Measurements from ENCODE around the gene PDSS2.
"Not testable (repeated sequence)": the region's sequence is repeated elsewhere in the genome, so short reads cannot be mapped to it uniquely, and the experiment has no call there.

Gene PDSS2

DNA sequence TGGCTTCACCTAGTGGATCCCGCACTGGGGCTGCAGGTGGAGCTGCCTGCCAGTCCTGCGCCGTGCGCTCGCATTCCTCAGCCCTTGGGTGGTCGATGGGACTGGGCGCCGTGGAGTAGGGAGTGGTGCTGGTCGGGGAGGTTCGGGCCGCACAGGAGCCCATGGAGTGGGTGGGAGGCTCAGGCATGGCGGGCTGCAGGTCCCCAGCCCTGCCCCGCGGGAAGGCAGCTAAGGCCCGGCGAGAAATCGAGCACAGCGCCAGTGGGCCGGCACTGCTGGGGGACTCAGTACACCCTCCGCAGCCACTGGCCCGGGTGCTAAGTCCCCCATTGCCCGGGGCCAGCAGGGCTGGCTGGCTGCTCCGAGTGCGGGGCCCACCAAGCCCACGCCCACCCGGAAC lies 95.2 kb downstream of the PDSS2 start:
- DNase-seq: not testable (repeated sequence)

DNA sequence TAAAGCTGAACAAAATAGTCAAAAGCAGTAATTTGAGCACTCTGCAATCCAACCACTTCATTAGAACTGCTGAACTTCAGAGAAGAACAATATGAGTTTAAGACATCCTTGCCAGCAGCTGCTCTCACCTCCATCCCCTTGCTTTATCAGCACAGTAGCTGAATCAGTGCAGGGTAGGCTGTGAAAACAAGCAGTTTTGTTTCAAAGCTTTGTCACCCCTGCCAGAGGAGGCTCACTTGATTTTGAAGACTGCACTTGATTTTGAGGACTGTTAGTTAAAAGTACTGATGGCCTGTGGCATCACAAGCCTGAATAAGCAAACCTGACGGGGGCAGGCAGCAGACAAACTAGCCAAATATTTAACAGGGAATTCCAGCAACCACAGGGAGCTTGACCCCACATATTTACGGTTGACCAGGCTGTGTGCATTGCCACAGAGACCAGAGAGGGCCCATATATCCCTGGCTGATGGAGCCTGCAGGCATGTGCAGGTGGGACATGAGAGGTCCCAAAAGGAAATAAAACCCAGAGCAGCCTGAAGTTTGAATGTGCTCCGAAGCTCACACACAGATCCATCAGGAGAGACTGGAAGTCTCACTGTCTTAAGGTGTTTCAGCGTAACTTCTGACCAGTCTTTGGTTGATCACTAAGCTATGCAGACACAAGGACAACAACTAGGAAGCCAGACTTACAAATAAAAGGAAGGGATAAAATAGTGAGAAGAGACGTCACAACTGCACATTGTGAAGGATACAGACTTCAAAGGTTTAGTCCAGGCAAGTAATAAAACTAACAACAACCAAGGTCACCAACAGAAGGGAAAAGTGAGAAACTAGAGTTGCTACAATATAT lies 97.4 kb downstream of the PDSS2 start:
- no peak for DNase-seq

DNA sequence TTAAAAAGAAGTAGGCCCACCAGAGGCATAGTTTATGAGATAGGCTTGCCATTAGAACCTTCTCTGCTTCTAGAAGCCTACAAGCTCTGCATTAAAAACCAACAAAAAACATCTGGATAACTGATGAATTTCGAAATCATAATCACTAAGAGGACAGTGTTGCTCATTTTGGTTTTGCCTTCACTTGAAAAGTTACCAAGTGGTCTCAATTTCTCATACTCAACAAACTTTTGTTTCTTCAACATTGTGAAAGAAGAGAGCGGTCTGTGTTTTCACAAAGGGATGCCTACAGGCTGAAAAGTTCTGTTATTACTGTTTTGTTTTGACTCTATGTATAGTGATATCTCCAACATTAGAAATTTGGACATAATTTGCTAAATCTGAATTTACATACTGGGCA lies 98.9 kb downstream of the PDSS2 start:
- no peak for DNase-seq

DNA sequence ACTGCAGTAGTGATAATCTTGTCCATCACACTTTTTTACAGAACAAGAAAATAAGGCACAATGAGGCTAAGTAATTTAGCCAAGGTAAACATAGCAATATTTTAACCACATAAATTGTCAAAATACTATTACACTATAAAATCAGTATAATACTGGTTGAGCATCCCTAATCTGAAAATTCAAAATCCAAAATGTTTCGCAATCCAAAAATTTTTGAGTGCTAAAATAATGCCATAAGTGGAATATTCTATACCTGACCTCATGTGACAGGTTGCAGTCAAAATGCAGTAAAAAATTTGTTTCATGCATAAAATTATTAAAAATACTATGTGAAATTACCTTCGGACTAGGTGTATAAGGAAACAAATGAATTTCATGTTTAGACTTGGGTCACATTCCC lies 101.5 kb downstream of the PDSS2 start:
- DNase-seq: no peak

DNA sequence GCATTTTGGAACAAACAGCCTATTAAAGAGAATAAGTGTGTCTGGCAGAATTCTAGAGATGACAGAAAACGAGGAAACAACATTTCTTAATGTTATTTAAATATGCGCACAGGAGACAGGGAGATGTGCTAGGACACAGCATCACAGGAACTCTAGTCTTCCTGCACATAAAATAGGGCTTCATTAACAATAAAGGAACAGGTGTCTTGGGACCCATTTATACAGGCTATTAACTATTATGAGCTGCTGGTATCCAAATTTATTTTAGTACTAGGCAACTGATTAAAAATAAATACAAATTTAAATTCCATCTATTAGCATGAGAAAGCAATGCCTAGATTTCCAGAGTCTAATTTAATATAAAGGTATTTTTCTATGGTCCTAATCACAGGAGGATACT lies 102.3 kb downstream of the PDSS2 start:
- DNase-seq: no peak

DNA sequence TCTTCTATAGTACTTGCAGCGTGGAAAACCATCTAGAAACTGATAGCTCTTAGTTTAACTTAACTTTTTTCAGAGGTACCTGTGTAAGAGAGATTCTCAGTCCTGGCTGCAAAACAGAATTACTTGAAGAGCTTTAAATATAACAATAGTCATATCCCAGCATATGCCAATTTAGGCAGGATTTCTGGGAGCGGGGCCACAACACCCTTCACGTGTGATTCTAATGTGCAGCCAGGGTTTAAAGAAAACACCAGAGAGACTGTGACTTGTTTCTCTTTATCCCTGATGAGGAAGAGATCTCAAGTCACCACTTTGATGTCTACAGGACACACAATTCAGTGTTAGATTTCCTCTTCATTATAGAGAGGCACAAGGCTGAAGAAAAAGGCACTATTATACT lies 103.7 kb downstream of the PDSS2 start:
- DNase-seq: no peak

DNA sequence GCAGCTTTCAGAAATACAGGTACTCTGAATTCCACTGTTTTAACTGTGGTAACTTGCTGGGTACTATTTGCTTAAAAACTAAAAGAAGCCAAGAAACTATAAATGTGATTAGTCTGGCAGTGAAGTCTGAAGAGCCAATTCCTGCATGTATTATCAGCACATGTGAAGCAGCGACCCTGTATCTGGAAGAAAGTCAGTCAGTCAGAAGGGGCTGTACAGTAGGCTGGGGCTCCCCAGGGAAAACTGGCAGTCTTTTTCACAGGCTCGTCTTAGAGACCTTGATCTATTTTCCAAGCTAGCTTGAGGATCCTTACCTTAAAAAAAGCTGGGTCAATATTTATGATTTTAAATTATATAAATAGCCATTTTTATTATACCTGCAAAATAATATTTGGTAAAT lies 104.9 kb downstream of the PDSS2 start:
- DNase-seq: no peak

DNA sequence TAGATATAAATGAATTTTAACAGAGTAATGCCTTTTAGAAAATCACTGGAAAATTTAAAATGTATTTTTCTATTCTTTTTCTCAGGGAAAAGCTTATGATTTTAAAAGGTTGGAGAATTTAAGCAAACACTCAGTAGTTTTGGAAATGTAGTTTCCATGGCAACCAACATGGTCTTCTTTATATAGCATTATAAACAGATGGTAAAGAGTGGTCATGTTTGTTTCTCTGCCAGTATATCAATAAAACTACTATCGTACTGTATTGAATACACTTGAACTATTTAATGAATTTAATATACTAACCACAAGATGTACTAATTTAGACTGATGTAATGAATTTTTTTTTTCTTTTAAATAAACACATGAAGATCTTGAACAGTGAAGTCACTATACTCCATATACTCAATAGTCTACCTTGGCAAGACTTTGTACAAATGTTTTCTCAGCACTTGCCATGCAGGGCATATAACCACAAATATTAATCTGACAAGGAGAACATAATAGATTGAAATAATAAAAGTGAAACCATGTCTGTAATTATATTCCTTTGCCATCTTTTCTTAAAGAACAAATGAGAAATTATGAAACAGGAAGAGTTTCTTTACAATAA lies 105.5 kb downstream of the PDSS2 start:
- no peak for DNase-seq

DNA sequence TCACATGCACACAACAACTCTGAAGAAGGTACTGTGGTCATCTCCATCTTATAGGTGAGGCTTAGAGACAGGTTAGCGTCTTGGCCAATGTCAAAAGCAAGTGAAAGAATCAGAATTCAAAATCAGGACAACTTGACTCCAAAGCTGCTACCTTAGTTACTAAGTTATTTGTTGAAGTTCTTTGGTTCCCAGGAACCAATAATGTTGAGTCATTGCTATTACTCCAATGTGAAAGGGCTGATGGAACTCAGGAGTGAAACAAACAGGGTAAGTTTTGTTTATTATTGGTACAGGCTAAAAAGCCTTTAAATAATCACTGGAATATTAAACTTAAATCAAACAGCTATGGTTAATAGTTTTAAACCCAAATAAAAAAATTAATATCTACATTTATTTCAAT lies 111.1 kb downstream of the PDSS2 start:
- no peak for DNase-seq

DNA sequence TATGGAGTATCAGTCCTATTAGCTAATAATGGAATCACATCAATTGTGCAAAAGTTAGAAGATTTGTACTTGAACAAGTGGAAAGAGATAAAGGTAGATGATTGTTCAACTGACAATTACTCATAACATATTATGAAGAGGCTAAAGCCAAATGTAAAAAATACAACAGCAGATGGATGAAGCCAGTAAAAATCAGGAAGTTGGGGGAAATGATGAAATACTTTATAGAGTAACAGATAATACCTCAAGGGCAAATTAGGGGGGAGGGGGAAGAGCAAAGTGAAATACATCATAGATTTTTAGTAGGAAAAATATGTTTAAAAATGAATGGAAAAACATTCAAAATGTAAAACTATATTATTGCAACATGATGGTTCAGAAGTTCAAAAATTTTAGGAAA lies 114.0 kb downstream of the PDSS2 start:
- DNase-seq: no peak

DNA sequence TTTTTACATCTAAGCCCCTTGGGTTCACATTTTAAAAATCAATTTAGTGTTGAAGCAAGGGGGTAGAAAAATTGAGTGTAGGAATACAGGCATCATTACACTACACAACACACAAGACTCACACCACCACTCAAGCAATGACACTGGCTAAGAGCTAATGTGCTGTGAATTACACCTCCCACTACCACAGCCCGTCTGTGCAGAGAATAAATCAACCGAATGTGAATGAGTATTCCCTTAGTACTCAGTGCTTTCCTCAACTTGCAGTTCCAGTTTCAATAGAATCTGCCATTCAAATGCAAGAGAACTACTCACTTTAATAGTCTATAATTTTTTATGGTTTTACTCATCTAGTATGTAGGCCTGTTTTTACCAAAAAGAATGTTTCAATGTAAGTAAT lies 114.4 kb downstream of the PDSS2 start:
- no peak for DNase-seq

DNA sequence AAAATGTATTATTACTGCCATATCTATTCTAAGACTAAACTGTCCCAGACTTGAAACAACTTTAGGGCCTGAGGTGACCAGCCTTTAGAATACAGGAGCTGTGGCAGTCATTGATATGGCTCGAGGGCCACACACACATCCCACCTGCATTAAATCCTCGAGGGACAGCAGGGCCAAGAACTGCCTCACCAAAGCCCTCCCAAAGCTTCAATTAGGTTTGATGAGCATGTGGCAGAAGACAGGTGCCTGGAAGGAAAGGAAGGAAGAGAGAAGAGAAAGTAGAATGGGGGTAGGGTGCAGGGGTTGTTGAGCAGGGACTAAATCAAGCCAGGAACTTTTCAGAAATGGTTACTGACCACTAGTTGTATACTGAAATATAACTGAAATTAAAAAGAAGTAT lies 115.0 kb downstream of the PDSS2 start:
- DNase-seq: no peak

DNA sequence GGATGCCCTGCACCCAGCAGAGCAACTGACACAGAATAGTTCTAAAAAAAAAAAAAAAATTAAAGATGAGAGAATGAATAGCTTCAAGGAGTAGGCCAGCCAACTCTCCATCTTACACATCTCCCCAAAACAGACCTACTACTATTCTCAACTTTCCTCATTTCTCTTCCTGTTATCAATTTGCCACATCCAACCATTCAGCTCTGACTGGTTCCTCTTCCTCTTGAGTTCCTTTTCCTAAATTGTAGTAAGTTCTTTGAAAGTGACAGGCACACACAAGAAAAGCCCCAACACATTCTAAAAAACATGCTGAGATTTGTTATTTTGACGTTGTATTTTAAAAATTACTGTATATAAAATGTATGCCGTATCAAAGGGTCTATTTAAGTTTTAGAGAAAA lies 117.2 kb downstream of the PDSS2 start:
- DNase-seq: no peak

DNA sequence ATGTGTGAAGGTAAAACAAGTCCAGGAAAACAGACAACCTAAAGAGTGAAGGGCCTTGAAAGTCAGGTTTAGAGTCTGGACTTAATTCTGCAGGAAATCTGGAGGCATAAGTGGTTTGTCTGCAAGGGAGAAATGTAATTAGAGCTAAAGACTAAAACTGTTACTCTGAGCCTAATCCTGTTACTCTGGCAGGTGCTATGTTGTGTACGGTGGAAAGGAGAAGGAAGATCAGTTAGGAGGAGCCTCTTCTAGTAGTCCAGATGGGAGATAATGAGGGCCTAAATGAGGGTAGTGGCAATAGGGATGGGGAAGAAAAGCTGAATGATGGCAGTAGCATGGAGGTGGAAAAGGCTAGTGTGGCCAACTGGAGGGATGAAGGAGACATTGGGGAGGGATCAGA lies 118.5 kb downstream of the PDSS2 start:
- DNase-seq: no peak

DNA sequence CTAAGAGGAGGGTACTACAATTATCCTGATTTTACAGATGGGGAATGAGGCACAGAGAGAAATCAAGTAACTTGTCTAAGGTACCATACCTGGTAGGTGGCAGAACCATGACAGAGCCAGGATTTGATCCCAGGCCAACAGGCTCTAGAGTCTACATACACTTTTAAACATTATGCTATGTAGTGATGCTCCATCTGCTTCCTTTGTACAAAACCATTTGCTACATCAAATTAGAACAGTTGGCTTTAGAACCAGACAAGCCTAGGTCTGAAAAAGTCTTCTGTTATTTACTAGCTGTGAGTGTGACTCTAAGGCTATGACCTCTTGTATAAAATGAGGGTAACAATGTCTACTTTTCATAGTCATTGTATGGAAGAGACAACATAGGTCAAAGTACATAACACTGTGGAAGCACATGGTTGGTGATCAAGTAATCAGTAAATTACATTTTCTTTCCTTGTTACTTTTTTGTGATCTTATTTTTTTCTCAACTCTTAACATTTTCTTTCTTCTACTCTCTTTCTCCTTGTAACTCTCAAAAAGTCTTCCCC lies 122.1 kb downstream of the PDSS2 start:
- no peak for DNase-seq

DNA sequence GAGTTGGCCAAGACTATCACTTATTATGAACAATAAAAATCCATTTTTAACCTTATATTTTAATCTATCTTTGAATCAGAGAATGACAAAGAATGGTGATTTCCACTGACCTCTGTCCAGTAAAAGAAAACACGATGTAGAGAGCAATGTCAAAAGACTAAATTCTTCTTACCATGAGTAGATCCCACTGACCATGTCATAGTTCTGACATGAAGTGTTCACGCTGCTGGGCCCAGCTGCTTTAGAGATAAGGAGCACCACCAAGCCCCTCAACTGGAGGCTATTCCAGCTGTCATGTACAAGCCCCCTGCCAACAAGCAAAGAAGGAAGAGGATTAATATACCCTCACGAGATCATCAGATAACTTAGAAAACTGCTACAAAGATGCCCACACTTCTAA lies 125.3 kb downstream of the PDSS2 start:
- DNase-seq: no peak

DNA sequence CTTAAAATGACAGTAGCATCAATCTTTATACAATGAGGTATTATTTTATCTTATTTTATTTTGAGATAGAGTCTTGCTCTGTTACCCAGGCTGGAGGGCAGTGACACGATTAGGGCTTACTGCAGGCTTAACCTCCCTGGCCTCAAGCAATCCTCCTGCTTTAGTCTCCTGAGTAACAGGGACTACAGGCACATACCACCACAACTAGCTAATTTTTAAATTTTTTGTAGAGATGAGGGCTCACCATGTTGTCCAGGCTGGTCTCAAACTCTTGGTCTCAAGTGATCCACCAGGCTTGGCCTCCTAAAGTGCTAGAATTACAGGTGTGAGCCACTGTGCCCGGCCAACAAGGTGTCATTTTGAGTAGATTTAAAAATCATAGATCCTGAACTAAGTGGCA lies 125.9 kb downstream of the PDSS2 start:
- no peak for DNase-seq

DNA sequence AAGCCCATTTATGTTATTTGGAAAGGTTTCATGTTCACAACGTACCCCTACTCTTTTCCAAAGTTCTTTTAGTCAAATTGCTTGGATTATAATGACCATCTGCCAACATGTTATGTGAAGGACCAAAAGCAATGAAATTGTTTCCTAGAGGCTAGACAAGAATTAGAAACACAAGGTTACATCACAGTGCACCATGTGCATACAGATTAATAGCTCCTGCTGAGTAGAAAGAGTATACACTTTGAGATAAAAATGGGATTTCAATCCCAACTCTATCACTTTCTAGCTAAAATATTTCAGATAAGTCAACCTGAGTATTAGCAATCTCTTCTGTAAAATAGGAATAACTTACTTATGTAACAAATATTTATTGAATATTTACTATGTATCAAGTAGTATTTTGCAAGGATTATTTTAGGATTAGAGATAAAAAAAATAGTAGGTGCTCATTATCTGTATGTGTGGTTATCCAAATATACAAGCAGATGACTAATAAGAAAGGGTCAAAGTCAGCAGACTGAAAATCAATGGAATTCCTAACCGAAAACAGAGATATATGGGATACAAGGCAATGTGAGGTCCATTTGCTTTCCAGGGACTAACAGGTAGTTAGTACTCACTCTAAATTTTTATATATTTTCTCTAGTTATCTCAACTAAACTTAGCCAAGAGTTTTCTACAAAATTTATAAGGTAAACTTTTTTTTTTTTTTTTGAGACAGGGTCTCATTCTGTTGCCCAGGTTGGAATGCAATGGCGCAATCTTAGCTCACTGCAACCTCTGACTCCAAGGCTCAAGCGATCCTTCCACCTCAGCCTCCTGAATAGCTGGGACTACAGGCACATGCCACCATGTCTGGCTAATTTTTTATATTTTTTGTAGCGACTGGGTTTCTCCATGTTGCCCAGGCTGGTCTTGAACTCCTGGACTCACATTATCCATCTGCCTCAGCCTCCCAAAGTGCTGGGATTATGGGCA lies 127.7 kb downstream of the PDSS2 start:
- DNase-seq: no peak

DNA sequence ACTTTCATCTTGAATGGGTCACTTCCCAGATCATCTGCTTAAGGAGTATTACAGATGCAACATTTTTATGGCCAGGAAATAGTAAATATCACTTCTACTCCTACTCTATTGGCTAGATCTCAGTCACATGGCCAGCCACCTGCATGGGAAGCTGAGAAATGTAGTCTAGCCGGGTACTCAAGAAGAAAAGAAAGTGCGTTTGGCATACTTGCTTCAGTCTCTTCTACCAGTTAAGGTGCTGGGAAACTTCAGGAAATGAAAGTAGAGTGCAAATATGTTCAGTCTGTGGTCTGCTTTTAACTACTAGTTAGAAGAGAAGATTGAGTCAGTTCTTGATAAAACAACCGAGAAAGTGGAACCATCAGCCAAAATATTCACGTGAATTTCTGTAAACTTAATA lies 129.2 kb downstream of the PDSS2 start:
- DNase-seq: no peak

DNA sequence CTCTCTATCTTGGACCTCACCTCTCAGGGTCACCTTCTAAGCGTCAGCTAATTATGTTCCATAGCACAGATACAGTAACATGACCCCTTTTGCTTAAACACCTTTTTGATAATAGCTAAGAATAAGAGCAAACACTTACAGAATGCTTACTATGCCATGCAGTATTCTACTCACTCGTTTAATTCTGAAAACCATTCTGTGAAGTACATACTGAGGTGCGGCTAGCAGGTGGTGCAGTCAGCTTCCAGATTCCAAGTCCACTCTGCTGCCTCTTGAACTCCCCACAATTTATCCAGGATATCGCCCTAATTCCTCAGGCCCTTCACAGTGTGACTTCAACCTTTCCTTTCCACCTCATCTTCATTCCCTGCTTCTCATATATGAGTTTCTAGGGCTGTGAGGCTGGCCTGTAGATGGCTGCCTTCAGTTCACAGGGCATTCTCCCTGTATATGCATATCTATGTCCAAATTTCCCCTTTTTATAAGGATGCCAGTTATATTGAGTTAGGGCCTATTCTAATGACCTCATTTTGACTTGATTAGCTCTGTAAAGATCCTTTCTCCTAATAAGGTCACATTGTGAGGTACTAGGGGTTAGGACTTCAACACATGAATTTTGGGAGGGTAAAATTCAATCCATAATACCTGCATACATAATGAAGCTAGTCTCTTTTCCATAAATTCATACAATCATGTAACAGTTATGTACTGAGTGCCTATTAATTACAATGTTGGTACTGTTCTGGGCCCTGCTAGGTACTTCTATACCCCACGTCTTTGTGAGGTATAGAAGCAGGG lies 130.1 kb downstream of the PDSS2 start:
- no peak for DNase-seq

DNA sequence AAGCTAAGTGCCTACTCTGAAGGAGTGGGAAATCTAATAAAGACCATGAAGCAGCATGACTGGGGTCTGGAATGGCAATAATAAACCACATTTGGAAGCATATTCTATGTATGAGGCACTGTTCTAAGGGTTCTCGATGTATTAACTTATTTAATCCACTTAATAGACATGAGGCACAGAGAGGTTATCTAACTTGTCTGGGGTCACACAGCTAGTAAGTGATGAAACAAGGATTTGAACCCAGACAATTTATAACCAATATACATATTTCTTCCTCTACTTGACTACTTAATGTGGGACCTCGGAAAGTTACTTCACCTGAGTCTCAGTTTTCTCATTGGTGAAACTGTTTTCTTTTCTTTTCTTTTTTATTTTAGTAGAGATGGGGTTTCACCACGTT lies 131.3 kb downstream of the PDSS2 start:
- DNase-seq: no peak

All from hypothalamus (tissue), 51 donors.